ENCODE results near the gene EIF2AK3. TPM values are rescaled to one million over a fixed set of nuclear protein-coding genes. Genes with fewer than 3 reads are reported as not detected.
A peak's percentile ranks its signal among the peaks of the same experiment; 100 is the strongest.
"Not testable (repeated sequence)": the region's sequence is repeated elsewhere in the genome, so short reads cannot be mapped to it uniquely, and the experiment has no call there.

The EIF2AK3 gene
- polyA plus RNA-seq, 6 donors from 2014 or later = 10.5 to 60.1 (median 17.9) TPM

- no peaks in the 10 kb centered on the region for H3K9me3 Mint-ChIP-seq
- no peak for ATAC-seq (ENCODE audit: low read depth in 2 of 2)
- peak overlapping the region in 1 of 6 donors; percentile 73 for H3K27ac Mint-ChIP-seq
- H3K4me1 Mint-ChIP-seq = peaks cover 0 to 1% (median 0%) of the 10 kb centered on the region in 3 donors
- no peaks in the 10 kb centered on the region for H3K36me3 Mint-ChIP-seq
- DNase-seq = no peak
- H3K4me3 Mint-ChIP-seq = no peak overlapping the region
- no peaks in the 10 kb centered on the region for H3K27me3 Mint-ChIP-seq
Measured at GRCh38 chr2:88654714-88655113, 27.4 kb upstream of the EIF2AK3 start.

GRCh38 chr2:88651646-88652045 lies 24.4 kb upstream of the EIF2AK3 start:
- no peak overlapping the region for H3K4me3 Mint-ChIP-seq
- no peaks in the 10 kb centered on the region for H3K4me1 Mint-ChIP-seq
- no peak for DNase-seq
- no peak for ATAC-seq (ENCODE audit: low read depth in 2 of 2)
- H3K27me3 Mint-ChIP-seq = no peaks in the 10 kb centered on the region
- no peaks in the 10 kb centered on the region for H3K9me3 Mint-ChIP-seq
- H3K36me3 Mint-ChIP-seq = no peaks in the 10 kb centered on the region
- no peak overlapping the region for H3K27ac Mint-ChIP-seq

- peak overlapping the region in 1 of 6 donors; percentile 10 for H3K27ac Mint-ChIP-seq
- not testable (repeated sequence) for H3K27me3 Mint-ChIP-seq
Measured at GRCh38 chr2:88645291-88645882, 18.1 kb upstream of the EIF2AK3 start.

GRCh38 chr2:88642278-88642677 lies 15.0 kb upstream of the EIF2AK3 start:
- Mint-ChIP-seq H3K4me3 (no peak overlapping the region), H3K36me3 (peaks cover 0 to 9% of the 10 kb centered on the region in 2 donors)

More at GRCh38 chr2:88645291-88645882, 18.1 kb upstream of the EIF2AK3 start:
- H3K4me3 Mint-ChIP-seq; H3K36me3 Mint-ChIP-seq; H3K9me3 Mint-ChIP-seq; H3K4me1 Mint-ChIP-seq; ATAC-seq (ENCODE audit: low read depth in 2 of 2); DNase-seq: not testable (repeated sequence)

GRCh38 chr2:88641330-88641729 lies 14.1 kb upstream of the EIF2AK3 start:
- Mint-ChIP-seq H3K27me3 (peaks cover 0 to 8% (median 8%) of the 10 kb centered on the region in 3 donors), H3K4me3 (no peak overlapping the region), H3K36me3 (peaks cover 0 to 9% of the 10 kb centered on the region in 2 donors), H3K4me1 (peaks cover 0 to 6% (median 0%) of the 10 kb centered on the region in 3 donors), H3K27ac (no peak overlapping the region), H3K9me3 (peaks cover 4 to 16% (median 6%) of the 10 kb centered on the region in 7 donors)
- ATAC-seq (ENCODE audit: low read depth in 2 of 2) (no peak), DNase-seq (no peak)

More at GRCh38 chr2:88642278-88642677, 15.0 kb upstream of the EIF2AK3 start:
- H3K9me3 Mint-ChIP-seq = peaks cover 4 to 16% (median 6%) of the 10 kb centered on the region in 7 donors
- H3K27ac Mint-ChIP-seq = no peak overlapping the region
- peaks cover 0 to 8% (median 8%) of the 10 kb centered on the region in 3 donors for H3K27me3 Mint-ChIP-seq
- no peak for DNase-seq
- ATAC-seq (ENCODE audit: low read depth in 2 of 2) = no peak
- H3K4me1 Mint-ChIP-seq = peaks cover 0 to 6% (median 0%) of the 10 kb centered on the region in 3 donors

- ATAC-seq (ENCODE audit: low read depth in 2 of 2) (no peak), DNase-seq (no peak)
- H3K4me3 Mint-ChIP-seq = no peak overlapping the region
- peaks cover 4 to 16% (median 6%) of the 10 kb centered on the region in 7 donors for H3K9me3 Mint-ChIP-seq
- H3K4me1 Mint-ChIP-seq = peaks cover 0 to 2% (median 0%) of the 10 kb centered on the region in 3 donors
- peaks cover 0 to 9% of the 10 kb centered on the region in 2 donors for H3K36me3 Mint-ChIP-seq
- no peak overlapping the region for H3K27ac Mint-ChIP-seq
- peaks cover 0 to 8% (median 8%) of the 10 kb centered on the region in 3 donors for H3K27me3 Mint-ChIP-seq
Measured at GRCh38 chr2:88639865-88640264, 12.6 kb upstream of the EIF2AK3 start.

GRCh38 chr2:88638743-88639142 lies 11.5 kb upstream of the EIF2AK3 start:
- Mint-ChIP-seq H3K27me3 (peaks cover 0 to 8% (median 8%) of the 10 kb centered on the region in 3 donors), H3K4me1 (no peaks in the 10 kb centered on the region), H3K9me3 (peaks cover 4 to 16% (median 6%) of the 10 kb centered on the region in 7 donors), H3K4me3 (no peak overlapping the region), H3K27ac (no peak overlapping the region), H3K36me3 (peaks cover 0 to 9% of the 10 kb centered on the region in 2 donors)
- DNase-seq = no peak
- no peak for ATAC-seq (ENCODE audit: low read depth in 2 of 2)

- Mint-ChIP-seq H3K4me1 (no peaks in the 10 kb centered on the region), H3K9me3 (peaks cover 4 to 16% (median 6%) of the 10 kb centered on the region in 7 donors), H3K36me3 (peaks cover 0 to 9% of the 10 kb centered on the region in 2 donors), H3K27me3 (peaks cover 0 to 8% (median 8%) of the 10 kb centered on the region in 3 donors), H3K4me3 (no peak overlapping the region), H3K27ac (no peak overlapping the region)
- ATAC-seq (ENCODE audit: low read depth in 2 of 2) (no peak), DNase-seq (no peak)
Measured at GRCh38 chr2:88638123-88638650, 10.9 kb upstream of the EIF2AK3 start.

GRCh38 chr2:88637464-88637863 lies 10.2 kb upstream of the EIF2AK3 start:
- H3K9me3 Mint-ChIP-seq = peaks cover 4 to 16% (median 6%) of the 10 kb centered on the region in 7 donors
- H3K4me3 Mint-ChIP-seq = no peak overlapping the region
- no peak for ATAC-seq (ENCODE audit: low read depth in 2 of 2)
- H3K27ac Mint-ChIP-seq = no peak overlapping the region
- no peaks in the 10 kb centered on the region for H3K4me1 Mint-ChIP-seq
- H3K36me3 Mint-ChIP-seq = peaks cover 0 to 9% of the 10 kb centered on the region in 2 donors
- peaks cover 0 to 8% (median 8%) of the 10 kb centered on the region in 3 donors for H3K27me3 Mint-ChIP-seq
- no peak for DNase-seq

GRCh38 chr2:88636026-88636425 lies 8.8 kb upstream of the EIF2AK3 start:
- H3K4me1 Mint-ChIP-seq = no peaks in the 10 kb centered on the region
- peaks cover 4 to 16% (median 6%) of the 10 kb centered on the region in 7 donors for H3K9me3 Mint-ChIP-seq
- no peak overlapping the region for H3K4me3 Mint-ChIP-seq
- H3K27me3 Mint-ChIP-seq = peaks cover 0 to 8% (median 8%) of the 10 kb centered on the region in 3 donors
- ATAC-seq (ENCODE audit: low read depth in 2 of 2) = no peak
- DNase-seq = no peak
- peak overlapping the region in 1 of 6 donors; percentile 34 for H3K27ac Mint-ChIP-seq
- peaks cover 0 to 9% of the 10 kb centered on the region in 2 donors for H3K36me3 Mint-ChIP-seq

- peaks cover 0 to 8% (median 0%) of the 10 kb centered on the region in 3 donors for H3K4me1 Mint-ChIP-seq
- DNase-seq (no peak), ATAC-seq (ENCODE audit: low read depth in 2 of 2) (no peak)
- H3K27ac Mint-ChIP-seq = peak overlapping the region in 1 of 6 donors; percentile 30
- H3K9me3 Mint-ChIP-seq = no peaks in the 10 kb centered on the region
- no peaks in the 10 kb centered on the region for H3K27me3 Mint-ChIP-seq
- H3K36me3 Mint-ChIP-seq = no peaks in the 10 kb centered on the region
- no peak overlapping the region for H3K4me3 Mint-ChIP-seq
Measured at GRCh38 chr2:88632569-88632968, 5.3 kb upstream of the EIF2AK3 start.

GRCh38 chr2:88628571-88628939 lies 1.3 kb upstream of the EIF2AK3 start:
- Mint-ChIP-seq H3K27ac (no peak overlapping the region), H3K27me3 (no peaks in the 10 kb centered on the region), H3K4me1 (peaks cover 0 to 8% (median 0%) of the 10 kb centered on the region in 3 donors), H3K9me3 (no peaks in the 10 kb centered on the region), H3K4me3 (no peak overlapping the region), H3K36me3 (no peaks in the 10 kb centered on the region)
- DNase-seq (no peak), ATAC-seq (ENCODE audit: low read depth in 2 of 2) (no peak)

- H3K4me1 Mint-ChIP-seq = peaks cover 0 to 8% (median 0%) of the 10 kb centered on the region in 3 donors
- ATAC-seq (ENCODE audit: low read depth in 2 of 2) = peak; percentile 50 to 52
- no peak overlapping the region for H3K27ac Mint-ChIP-seq
- H3K36me3 Mint-ChIP-seq = no peaks in the 10 kb centered on the region
- peak; percentile 88 for DNase-seq
- H3K27me3 Mint-ChIP-seq = no peaks in the 10 kb centered on the region
- H3K9me3 Mint-ChIP-seq = no peaks in the 10 kb centered on the region
- no peak overlapping the region for H3K4me3 Mint-ChIP-seq
Measured at GRCh38 chr2:88627856-88628570, 749 bp upstream of the EIF2AK3 start.

Measured in naive B cell (primary cell).